Coronary artery (tissue), 2 donors: ENCODE data around the gene TAS1R1.

Source experiments
- DNase-seq: peaks from one replicate; pipeline ENCODE4 v3.0.0-alpha.2; 2017; ENCODE audit warnings: low spot score
- H3K27ac ChIP-seq, 2 donors: fragments of 200-600 bp; sonication (generic); one replicate each; pipeline ENCODE4 v1.5.1; 2016 to 2019
- H3K4me3 ChIP-seq: fragments of 200-600 bp; sonication (generic); 2 replicates; pipeline ENCODE4 v1.5.1; 2016; ENCODE audit warnings: mild to moderate bottlenecking, moderate library complexity
- TF ChIP-seq, protein P1 (sequence below): fragments of 200-600 bp; sonication (generic); IDR thresholded peaks from one replicate; pipeline ENCODE4 v1.5.1; 2019; ENCODE audit warnings: antibody characterized with exemption

TAS1R1 gene

DNA sequence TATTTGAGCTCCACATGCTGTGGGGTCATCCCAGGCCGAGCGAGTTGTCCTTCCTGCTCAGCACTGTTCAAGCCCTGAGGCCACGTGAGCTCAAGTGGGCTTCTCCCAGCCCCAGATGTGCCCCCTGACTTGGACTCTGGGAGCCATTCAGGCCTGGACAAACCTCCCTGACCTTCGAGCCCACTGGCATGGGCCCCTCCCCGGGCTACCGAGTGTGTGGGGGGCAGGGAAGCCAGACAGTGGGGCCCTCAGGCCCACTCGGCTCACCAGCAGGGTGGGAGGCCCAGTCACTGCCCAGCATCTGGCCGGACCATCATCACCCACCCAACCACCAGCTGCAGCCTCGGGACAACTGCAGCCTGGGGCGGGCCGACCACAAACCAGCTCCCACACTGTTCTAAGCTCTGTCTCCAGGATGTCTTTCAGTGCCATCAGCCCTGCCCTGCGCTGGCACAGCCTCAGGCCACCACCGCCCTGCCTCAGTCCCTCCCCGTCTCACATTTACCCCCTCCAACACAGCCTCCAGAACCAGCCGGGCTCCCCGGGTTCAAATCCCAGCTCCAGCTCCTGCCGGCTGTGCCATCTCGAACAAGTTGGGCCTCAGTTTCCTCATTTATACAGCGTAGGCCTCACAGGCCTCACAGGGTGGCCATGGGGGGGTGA is 42.7 kb upstream of the TAS1R1 start:
- no peak for DNase-seq
- no peak overlapping the region for H3K27ac ChIP-seq
- H3K4me3 ChIP-seq: no peak overlapping the region
- TF ChIP-seq, protein P1, sequence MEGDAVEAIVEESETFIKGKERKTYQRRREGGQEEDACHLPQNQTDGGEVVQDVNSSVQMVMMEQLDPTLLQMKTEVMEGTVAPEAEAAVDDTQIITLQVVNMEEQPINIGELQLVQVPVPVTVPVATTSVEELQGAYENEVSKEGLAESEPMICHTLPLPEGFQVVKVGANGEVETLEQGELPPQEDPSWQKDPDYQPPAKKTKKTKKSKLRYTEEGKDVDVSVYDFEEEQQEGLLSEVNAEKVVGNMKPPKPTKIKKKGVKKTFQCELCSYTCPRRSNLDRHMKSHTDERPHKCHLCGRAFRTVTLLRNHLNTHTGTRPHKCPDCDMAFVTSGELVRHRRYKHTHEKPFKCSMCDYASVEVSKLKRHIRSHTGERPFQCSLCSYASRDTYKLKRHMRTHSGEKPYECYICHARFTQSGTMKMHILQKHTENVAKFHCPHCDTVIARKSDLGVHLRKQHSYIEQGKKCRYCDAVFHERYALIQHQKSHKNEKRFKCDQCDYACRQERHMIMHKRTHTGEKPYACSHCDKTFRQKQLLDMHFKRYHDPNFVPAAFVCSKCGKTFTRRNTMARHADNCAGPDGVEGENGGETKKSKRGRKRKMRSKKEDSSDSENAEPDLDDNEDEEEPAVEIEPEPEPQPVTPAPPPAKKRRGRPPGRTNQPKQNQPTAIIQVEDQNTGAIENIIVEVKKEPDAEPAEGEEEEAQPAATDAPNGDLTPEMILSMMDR: no peak

DNA sequence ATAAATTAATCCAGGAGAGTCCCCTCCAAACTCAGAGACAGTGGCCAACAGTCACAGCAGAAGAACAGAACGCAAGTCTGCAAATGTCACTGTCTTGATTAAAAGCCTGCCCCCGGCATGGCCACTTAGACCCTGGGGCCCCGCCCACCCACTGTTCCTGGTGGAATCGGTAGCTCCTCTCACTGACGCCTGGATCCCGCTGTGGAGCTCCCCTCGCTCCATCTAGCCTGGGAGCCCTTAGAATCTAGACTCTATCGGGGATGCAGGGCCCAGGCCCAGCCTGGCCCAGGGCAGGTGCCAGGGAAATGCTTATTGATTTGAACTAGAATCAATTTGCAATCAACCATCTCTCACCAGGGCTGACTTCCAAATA is 42.2 kb upstream of the TAS1R1 start:
- no peak for DNase-seq
- no peak overlapping the region for H3K27ac ChIP-seq
- TF ChIP-seq, protein P1: no peak
- H3K4me3 ChIP-seq: no peak overlapping the region

DNA sequence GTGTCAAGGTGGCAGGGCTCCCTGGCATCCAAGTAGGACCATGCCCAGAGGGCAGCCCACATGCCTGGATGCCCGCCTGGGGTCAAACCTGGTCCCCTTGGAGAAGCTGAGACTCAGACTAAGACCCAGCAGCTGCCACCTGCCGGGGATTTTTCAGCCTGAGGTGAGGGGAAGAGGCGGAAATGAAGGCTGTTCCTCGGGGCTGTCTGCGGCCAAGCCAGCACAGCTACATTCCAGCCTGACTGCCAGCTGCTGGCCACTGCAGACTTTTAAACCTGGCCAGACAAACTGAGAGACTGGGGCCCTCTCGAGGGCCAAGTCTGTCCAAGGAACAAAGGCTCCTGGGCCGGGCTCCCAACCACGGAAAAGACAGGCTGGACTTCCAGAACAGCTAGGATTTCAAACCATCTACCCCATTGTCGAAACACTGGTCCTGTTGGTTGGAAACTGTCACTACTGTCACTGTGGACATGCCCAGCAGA is 41.7 kb upstream of the TAS1R1 start:
- no peak for DNase-seq
- H3K4me3 ChIP-seq: no peak overlapping the region
- no peak overlapping the region for H3K27ac ChIP-seq
- TF ChIP-seq, protein P1: no peak

DNA sequence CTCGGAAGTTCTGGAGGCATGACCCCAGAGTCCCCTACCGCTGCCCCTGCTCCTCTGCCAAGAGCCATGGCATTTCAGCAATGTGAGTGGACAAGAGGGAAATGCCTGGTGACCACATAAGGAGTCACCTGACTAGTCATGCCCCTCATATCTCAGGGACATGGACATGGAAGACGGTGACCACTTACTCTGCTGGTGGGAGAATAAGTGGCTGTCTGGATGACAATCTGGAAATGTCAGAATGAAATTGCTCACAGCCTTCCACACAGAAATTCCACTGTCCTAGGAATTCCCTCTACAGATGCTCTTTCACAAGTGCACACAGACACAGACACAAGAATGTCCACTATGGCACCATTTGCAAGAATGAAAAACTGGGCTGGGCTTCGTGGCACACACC is 39.3 kb upstream of the TAS1R1 start:
- DNase-seq: no peak
- no peak overlapping the region for H3K4me3 ChIP-seq
- no peak overlapping the region for H3K27ac ChIP-seq
- TF ChIP-seq, protein P1: no peak

DNA sequence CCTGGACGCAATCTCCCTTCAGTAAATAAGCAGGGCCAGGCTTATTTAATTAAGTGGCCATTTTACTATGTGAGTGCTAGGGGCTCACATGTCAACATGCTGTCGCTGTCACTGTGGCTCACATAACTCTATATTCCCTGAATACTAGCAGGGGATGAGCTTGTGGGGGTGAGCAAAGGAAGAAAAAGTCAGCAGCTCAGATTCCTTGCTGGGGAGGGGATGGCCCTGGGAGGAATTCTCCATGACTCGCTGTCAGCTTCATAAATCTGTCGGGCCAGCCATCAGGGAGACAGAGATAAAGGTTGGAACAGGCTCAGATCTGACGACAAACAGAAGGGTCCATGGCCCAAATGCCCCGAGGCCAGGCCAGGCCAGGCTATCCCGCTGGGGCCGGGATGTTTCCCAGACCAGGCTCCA is 37.7 kb upstream of the TAS1R1 start:
- TF ChIP-seq, protein P1: no peak
- no peak for DNase-seq
- Histone ChIP-seq H3K27ac (no peak overlapping the region), H3K4me3 (no peak overlapping the region)

DNA sequence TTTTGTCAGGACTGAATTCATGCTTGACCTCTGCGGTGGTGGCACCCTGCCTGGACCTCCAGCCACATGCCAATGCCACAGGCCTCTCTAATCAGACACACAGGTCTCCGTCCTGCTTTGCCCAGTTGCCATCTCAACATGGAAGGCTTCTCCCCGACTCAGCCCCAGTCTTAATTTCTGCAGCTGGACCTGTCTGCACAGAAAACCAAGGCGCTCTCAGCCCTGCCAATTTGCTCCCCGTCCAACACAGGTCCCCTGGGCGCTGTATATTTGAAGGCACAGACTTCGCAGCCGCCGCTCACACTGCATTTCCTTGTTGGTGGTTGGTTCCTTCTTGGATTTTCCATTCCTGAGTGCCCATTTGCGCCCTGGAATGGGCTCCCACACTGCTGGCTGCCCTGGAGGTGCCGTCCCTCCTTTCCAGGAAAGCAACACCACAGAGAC is 35.6 kb upstream of the TAS1R1 start:
- Histone ChIP-seq H3K27ac (no peak overlapping the region), H3K4me3 (no peak overlapping the region)
- DNase-seq: no peak
- TF ChIP-seq, protein P1: no peak

DNA sequence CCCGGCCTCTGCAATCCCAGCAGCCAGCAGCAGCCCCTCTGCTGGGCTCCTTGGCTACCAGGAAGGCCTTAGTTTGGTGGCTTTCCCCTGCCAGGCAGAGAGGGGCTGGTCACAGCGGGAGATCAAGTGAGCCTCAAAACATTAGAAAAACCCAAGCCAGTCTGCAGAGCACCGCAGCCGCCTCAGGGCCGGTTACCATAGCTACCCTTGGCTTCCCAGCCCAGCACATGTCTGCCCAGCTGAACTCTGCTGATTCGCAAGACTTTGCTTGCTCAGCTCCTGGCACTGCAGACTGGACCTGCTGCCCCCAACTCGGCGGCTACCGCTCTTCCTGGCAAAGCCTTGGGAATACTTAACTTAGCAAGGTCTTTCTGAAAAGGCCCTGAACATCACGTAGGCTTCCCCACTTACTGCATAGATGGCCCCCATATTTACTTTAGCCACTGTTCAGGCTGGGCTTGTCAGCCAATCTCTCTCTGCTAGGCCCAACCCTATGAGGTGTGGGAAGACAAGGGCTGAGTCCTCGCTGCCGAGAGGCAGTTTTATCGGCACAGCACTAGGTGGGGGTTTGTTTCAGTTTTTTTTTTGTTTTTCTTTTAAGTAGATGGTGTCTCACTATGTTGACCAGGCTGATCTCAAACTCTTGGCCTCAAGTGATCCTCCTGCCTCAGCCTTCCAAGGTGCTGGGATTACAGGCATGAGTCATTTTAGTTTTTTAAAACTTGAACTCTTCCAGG is 35.0 kb upstream of the TAS1R1 start:
- H3K4me3 ChIP-seq: no peak overlapping the region

More for the DNA sequence above, 35.0 kb upstream of the TAS1R1 start:
- no peak overlapping the region for H3K27ac ChIP-seq
- TF ChIP-seq, protein P1: no peak
- DNase-seq: no peak
